NB4 (cell line): Measurements from ENCODE around the gene CD200.

Experiments
- DNase-seq: peaks from one replicate; pipeline ENCODE4 v3.0.0; 2010; ENCODE audit warnings: low read depth
- H3K4me3 ChIP-seq: one replicate; pipeline ENCODE4 v1.5.1; 2011; ENCODE audit warnings: mild to moderate bottlenecking, low read depth, low read length, moderate library complexity
- CTCF ChIP-seq: IDR thresholded peaks from one replicate; pipeline ENCODE4 v1.5.1; 2012; ENCODE audit warnings: low read depth, low read length
- MYC ChIP-seq: IDR thresholded peaks from 2 replicates; pipeline ENCODE4 v1.6.1; 2011; ENCODE audit warnings: low read depth, low read length
- POLR2A ChIP-seq: IDR thresholded peaks from 2 replicates; pipeline ENCODE4 v1.6.1; 2011; ENCODE audit warnings: mild to moderate bottlenecking; ENCODE audit not compliant: insufficient read length; ENCODE audit errors: extremely low read depth
- TF ChIP-seq, protein P1 (sequence below): IDR thresholded peaks from 2 replicates; pipeline ENCODE4 v1.6.1; 2011; ENCODE audit warnings: low read depth, low read length

CD200 gene

DNA sequence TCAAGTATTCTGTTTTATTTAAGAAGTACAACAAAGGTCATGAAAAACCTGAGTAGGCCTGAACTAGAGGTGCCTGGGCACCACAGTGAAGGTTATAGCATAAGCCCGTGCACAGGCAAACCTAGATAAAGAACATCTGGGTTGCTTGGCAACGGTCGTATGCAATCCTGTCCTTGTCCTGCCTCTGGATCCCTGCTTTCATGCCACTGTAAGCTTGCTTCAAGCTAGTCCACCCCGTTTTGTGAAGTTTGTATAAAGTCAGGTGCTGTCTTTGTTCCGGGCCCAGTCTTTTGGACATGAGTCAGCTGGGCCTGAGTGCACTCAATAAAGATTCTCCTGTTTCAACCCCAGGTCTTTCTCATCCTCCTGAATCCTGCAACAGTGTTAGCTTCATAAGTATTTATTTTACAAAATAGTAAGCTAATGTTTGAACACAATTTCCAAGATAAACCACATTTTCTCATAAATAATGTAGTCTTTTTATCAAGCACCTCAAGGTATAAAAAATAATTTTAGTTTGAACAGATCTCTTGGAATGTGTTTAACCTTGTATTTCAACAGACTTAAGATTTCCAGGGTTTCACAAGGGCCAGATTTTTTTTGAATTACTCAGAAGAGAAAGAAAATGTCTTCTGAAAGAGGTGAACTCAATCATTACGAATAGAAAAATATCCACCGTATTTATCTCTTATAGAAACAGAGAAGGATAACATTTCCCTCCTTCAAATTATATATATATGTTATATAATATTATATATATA is 24.6 kb upstream of the CD200 start:
- TF ChIP-seq CTCF (no peak), POLR2A (no peak), MYC (no peak)
- TF ChIP-seq, protein P1, sequence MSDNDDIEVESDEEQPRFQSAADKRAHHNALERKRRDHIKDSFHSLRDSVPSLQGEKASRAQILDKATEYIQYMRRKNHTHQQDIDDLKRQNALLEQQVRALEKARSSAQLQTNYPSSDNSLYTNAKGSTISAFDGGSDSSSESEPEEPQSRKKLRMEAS = no peak
- no peak for DNase-seq
- no peak overlapping the region for H3K4me3 ChIP-seq

- no peak for DNase-seq
- TF ChIP-seq MYC (no peak), POLR2A (no peak), CTCF (no peak)
- TF ChIP-seq, protein P1 = no peak
- H3K4me3 ChIP-seq = no peak overlapping the region
These were observed 18.3 kb upstream of the CD200 start for GRCh38 chr3:112314649-112315048.

- TF ChIP-seq MYC (no peak), POLR2A (no peak), CTCF (no peak)
- TF ChIP-seq, protein P1 = no peak
- DNase-seq = no peak
- H3K4me3 ChIP-seq = no peak overlapping the region
These were observed 17.2 kb upstream of the CD200 start for GRCh38 chr3:112315791-112316190.

- H3K4me3 ChIP-seq = no peak overlapping the region
- no peak for DNase-seq
- no peak for TF ChIP-seq CTCF
- TF ChIP-seq MYC = no peak
- TF ChIP-seq, protein P1 = no peak
These were observed 13.3 kb upstream of the CD200 start for GRCh38 chr3:112319516-112320276.

DNA sequence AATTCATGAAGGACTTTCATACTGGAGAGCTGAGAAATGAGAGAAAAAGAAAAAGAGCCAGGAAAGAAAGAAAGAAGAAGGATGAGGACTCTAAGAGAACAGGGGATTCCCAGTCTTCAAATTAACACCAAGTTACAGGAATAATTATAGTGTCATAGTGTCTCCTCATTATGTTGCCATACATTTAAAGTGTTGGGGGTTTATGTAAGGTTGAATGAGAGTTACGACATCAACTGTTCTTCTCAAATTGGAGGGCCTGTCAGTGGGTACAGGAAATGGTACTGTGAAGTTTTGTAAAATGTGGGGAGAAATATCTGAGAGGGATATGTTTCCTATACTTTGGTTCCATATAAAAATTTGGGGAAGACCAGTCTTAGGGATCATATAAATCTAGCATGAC is 12.3 kb upstream of the CD200 start:
- no peak overlapping the region for H3K4me3 ChIP-seq
- TF ChIP-seq, protein P1 = no peak
- TF ChIP-seq MYC (0 out of 2 replicates have a peak, but pooled peaks have one; percentile 12), CTCF (no peak)
- DNase-seq = peak; percentile 70
